Astrocyte (in vitro differentiated cells and primary cell): Measurements from ENCODE around the gene KCNJ12.

Experiments used
- CTCF ChIP-seq: IDR thresholded peaks from 2 replicates; pipeline ENCODE4 v1.5.1; 2011; ENCODE audit warnings: low read depth, mild to moderate bottlenecking, inconsistent platforms, low read length, moderate library complexity; ENCODE audit not compliant: insufficient read depth
- EZH2 ChIP-seq: IDR thresholded peaks from 2 replicates; pipeline ENCODE4 v1.6.1; 2012; ENCODE audit warnings: mild to moderate bottlenecking, low read length, inconsistent platforms; ENCODE audit not compliant: insufficient read depth

DNA sequence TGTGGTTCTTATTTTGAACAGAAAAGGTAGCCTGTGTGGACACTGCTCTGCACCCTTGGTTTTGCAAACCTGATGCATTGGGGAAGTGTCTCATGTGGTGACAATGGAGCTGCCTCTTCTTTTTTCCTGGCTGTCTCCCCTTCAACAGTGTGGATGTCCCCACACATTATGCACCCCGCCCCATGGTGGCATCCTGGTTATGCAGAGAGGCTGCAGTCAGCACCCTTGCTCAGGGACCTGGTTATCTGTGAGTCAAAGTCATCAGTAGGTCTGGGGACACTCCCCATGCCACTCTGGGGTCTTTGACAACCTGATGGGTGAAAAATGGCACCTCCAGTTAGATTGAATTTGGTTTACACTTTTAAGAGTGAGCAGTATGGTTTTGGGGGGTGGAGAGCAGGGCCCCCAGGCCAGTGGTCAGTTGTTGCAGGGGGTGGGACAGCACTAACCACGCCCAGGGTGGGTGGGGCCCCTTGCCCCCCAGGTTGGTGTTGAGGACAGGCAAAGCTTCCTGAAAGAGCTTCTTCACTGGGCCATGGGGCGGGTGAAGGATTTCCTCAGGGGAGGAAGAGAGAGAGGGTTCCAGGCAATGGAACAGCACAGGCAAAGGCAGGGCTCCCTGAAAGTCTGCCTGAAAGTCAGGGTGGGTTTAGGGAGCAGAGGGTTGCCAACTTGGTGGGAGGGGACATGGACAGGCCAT is 24.6 kb upstream of the KCNJ12 start:
- TF ChIP-seq EZH2 (no peak), CTCF (no peak)
